ENCODE data around the gene SLC43A2. TPM values are rescaled to one million over a fixed set of nuclear protein-coding genes. Genes with fewer than 3 reads are reported as not detected.

The SLC43A2 gene
- total RNA-seq, 1 experiment from 2014 or later: 11.0 TPM

DNA sequence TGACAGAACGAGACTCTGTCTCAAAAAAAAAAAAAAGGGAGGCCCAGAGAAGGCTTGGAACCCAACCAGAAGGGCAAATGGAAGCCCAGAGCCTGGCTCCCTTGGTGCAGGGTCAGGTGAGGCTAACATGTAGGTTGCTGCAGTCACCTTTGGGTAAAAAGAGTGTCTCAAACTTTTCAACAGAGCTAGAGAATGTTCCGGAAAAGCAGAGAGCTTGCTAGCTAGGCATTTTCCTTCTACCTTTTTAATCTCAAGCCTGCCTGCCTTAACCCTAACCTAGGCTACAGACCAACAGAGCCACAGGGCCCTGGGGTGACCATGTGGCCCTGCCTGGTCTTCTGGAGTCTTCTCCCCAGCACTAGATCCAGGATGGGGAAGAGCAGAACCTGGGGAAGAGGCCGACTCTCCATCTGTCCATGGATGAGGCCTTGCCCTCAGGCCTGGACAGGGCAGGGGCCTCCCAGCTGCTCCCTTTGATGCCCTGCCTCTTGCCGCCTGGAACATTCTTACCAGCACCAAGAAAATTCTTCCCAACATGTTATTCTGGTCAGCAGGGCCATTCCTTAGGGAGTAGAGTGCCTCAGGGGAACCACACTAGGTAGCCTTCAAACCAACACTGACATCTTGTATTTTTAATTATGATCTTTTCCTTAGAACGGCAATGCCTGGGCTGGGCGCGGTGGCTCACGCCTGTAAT is 30.1 kb downstream of the SLC43A2 start (continued):
- no peak for TF ChIP-seq USF2 (CRISPR knock-in tag; IDR thresholded peaks at IDR 0.05)

- DNase-seq (ENCODE audit: low spot score) (no peak), ATAC-seq (no peak)
- ChIA-PET POLR2A (interaction anchor here (0.6 to 0.7 kb wide), 2 partner anchors 29 to 60 kb away, joined by 3 to 4 read pairs; no protein-coding TSS in a partner anchor), CTCF (interaction anchor here (0.8 to 1.6 kb wide), 2 partner anchors 23 to 233 kb away, joined by 3 to 8 read pairs; no protein-coding TSS in a partner anchor)
- 0 out of 2 replicates have a peak, but pooled peaks have one; percentile 38 for TF ChIP-seq GABPB1 (CRISPR knock-in tag; IDR thresholded peaks at IDR 0.05)
- TF ChIP-seq, protein P1, sequence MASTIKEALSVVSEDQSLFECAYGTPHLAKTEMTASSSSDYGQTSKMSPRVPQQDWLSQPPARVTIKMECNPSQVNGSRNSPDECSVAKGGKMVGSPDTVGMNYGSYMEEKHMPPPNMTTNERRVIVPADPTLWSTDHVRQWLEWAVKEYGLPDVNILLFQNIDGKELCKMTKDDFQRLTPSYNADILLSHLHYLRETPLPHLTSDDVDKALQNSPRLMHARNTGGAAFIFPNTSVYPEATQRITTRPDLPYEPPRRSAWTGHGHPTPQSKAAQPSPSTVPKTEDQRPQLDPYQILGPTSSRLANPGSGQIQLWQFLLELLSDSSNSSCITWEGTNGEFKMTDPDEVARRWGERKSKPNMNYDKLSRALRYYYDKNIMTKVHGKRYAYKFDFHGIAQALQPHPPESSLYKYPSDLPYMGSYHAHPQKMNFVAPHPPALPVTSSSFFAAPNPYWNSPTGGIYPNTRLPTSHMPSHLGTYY (CRISPR knock-in tag; IDR thresholded peaks at IDR 0.05): no peak
- Mint-ChIP-seq H3K9me3 (peaks cover 7% of the 10 kb centered on the region), H3K27ac (peak overlapping the region; percentile 83; the same call in 1 of the 2 replicates), H3K4me3 (no peak overlapping the region), H3K4me1 (0 out of 2 replicates have a peak, but pooled peaks cover 2% of the 10 kb centered on the region), H3K27me3 (ENCODE audit: low read depth) (no peaks in the 10 kb centered on the region), H3K36me3 (peaks cover 9% of the 10 kb centered on the region)
Observed at GRCh38 chr17:1597861-1598342, 30.7 kb downstream of the SLC43A2 start.

DNA sequence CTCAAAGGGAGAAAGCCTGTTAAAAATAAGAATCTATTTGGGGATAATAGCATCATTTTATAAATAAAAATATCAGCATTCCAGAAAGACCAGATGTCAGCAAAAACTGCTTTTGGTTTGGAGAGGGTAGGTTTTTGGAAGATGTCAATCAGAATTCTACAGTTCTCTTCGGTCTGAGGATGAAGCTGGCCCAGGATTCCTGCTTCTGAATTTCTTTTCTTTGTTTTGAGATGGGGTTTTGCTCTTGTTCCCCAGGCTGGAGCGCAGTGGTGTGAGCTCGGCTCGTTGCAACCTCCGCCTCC is 35.1 kb downstream of the SLC43A2 start:
- Mint-ChIP-seq H3K27me3 (ENCODE audit: low read depth) (no peaks in the 10 kb centered on the region), H3K4me3 (no peak overlapping the region), H3K4me1 (peaks cover 5% of the 10 kb centered on the region; the same call in 1 of the 2 replicates), H3K36me3 (no peaks in the 10 kb centered on the region), H3K9me3 (no peaks in the 10 kb centered on the region), H3K27ac (peak overlapping the region; percentile 70; the same call in 1 of the 2 replicates)
- POLR2A ChIA-PET: no interaction called here
- TF ChIP-seq, protein P2, sequence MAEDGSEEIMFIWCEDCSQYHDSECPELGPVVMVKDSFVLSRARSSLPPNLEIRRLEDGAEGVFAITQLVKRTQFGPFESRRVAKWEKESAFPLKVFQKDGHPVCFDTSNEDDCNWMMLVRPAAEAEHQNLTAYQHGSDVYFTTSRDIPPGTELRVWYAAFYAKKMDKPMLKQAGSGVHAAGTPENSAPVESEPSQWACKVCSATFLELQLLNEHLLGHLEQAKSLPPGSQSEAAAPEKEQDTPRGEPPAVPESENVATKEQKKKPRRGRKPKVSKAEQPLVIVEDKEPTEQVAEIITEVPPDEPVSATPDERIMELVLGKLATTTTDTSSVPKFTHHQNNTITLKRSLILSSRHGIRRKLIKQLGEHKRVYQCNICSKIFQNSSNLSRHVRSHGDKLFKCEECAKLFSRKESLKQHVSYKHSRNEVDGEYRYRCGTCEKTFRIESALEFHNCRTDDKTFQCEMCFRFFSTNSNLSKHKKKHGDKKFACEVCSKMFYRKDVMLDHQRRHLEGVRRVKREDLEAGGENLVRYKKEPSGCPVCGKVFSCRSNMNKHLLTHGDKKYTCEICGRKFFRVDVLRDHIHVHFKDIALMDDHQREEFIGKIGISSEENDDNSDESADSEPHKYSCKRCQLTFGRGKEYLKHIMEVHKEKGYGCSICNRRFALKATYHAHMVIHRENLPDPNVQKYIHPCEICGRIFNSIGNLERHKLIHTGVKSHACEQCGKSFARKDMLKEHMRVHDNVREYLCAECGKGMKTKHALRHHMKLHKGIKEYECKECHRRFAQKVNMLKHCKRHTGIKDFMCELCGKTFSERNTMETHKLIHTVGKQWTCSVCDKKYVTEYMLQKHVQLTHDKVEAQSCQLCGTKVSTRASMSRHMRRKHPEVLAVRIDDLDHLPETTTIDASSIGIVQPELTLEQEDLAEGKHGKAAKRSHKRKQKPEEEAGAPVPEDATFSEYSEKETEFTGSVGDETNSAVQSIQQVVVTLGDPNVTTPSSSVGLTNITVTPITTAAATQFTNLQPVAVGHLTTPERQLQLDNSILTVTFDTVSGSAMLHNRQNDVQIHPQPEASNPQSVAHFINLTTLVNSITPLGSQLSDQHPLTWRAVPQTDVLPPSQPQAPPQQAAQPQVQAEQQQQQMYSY (CRISPR knock-in tag; IDR thresholded peaks at IDR 0.05): no peak
- TF ChIP-seq ZMAT4 (CRISPR knock-in tag; IDR thresholded peaks at IDR 0.05): no peak
- TF ChIP-seq FOXP1 (CRISPR knock-in tag; IDR thresholded peaks at IDR 0.05; ENCODE audit: borderline replicate concordance): no peak
- TF ChIP-seq ZNF423 (CRISPR knock-in tag; IDR thresholded peaks at IDR 0.05): no peak
- TF ChIP-seq PRRX2 (CRISPR knock-in tag; IDR thresholded peaks at IDR 0.05): no peak
- no peak for TF ChIP-seq NFE2L1 (CRISPR knock-in tag; IDR thresholded peaks at IDR 0.05)
- TF ChIP-seq MYBL2 (CRISPR knock-in tag; IDR thresholded peaks at IDR 0.05): no peak
- TF ChIP-seq MAX (CRISPR knock-in tag; IDR thresholded peaks at IDR 0.05): no peak
- no peak for TF ChIP-seq GTF2I (CRISPR knock-in tag; conservative IDR thresholded peaks at IDR 0.05)
- no peak for TF ChIP-seq TEAD4 (CRISPR knock-in tag; IDR thresholded peaks at IDR 0.05)
- TF ChIP-seq CREB1 (CRISPR knock-in tag; IDR thresholded peaks at IDR 0.05): no peak
- CTCF ChIA-PET: interaction anchor here (1.0 to 1.3 kb wide), 2 partner anchors 19 to 55 kb away, joined by 3 to 5 read pairs; no protein-coding TSS in a partner anchor
- ATAC-seq (no peak), DNase-seq (ENCODE audit: low spot score) (no peak)
